HG03135 (cell line): ENCODE measurements around the gene SLC9A1.

Source experiments
- ATAC-seq: cut with Tn5 transposase; IDR thresholded peaks from one replicate; pipeline ENCODE4 v1.9.1; 2021; ENCODE audit warnings: mild to moderate bottlenecking, moderate library complexity; ENCODE audit not compliant: unreplicated experiment

The SLC9A1 gene

GRCh38 chr1:27152004-27152828 is 2.7 kb downstream of the SLC9A1 start:
- ATAC-seq, result no peak

DNA sequence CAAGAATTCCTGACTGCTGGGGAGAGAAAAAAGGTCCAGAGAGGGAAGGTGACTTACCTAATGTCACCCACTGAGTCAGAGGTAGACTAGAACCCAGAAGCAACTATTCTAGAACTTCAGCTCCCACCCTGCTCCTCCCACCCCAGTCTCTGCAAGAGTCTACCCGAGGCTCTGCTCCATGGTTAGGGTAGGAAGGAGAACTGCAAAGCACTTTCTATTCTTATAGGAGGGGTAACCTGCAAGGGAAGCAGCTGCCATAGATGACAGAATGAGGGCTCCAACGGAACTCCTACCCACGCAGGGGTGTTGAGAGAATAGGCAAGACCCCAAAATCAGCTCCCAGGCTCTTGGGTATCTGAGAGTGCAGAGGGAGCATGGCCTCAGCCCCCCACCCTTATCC is 4.3 kb downstream of the SLC9A1 start:
- no peak for ATAC-seq

- ATAC-seq, result no peak
Measured at GRCh38 chr1:27150183-27150582, 4.7 kb downstream of the SLC9A1 start.

DNA sequence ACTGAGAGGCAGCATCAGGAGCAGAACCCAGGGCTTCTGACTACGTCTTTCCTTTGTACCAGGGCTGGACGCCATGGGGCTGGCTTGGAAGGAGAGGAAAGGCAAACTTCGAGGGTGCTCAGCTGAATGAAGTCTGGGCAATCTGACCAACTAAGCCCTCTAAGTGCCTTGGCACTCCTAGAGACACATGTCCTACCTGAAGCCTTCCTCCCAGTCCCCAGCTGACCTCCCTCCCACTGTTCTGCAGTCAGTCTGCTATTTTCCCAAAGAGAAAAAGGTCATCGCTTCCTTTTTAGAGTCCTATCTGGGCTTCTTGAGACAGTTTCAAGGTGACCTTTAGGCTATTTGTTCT is 5.2 kb downstream of the SLC9A1 start:
- ATAC-seq, result no peak

- ATAC-seq, result no peak
Measured at GRCh38 chr1:27149084-27149761, 5.7 kb downstream of the SLC9A1 start.

DNA sequence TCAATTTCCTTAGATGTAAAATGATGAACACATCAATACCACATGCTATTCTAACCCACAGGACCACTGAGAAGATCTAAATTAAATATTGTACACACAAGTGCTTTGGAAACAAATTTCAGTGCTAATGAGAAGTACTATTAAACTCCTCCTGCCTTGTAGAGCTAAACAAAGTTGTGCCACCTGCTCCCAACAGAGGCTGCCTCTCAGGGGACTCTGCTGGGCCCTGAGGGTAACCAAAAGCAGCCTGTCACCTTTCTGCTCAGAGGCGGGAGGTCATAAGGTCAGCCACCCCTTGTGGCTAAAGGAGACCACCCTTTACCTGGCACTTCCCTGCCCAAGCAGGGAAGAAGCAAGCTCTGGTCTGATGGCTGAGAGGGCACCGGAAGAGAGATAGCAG is 6.3 kb downstream of the SLC9A1 start:
- ATAC-seq, result no peak

DNA sequence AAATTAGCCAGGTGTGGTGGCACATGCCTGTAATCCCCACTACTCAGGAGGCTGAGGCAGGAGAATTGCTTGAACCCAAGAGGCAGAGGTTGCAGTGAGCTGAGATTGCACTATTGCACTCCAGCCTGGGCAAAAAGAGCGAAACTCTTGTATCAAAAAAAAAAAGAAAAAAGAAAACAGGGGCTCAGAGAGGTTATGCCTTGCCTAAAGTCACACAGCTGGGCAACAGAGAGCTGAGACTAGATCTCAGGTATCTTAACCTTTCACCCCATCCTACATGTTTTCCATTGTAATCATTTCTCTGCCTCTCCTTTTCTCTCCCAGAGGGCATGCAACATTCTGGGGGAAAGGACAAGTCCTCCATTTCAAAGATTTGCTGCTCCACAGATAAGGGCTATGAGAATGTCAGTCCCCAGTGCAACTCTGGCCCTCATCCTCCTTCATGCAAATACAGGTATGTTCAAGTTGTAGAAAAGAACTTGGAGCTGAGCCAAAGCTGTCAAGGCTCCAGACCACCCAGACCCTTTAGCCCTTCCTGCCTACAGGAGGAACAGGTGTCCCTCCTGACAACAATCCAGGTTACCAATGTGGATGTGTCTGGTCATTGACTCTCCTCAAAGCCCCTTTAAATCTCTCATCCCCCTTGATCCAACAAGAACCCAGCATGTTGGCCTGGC is 6.9 kb downstream of the SLC9A1 start:
- ATAC-seq, result no peak

- ATAC-seq, result no peak
Measured at GRCh38 chr1:27145934-27146354, 9.0 kb downstream of the SLC9A1 start.

- ATAC-seq, result no peak
Measured at GRCh38 chr1:27144920-27145661, 9.8 kb downstream of the SLC9A1 start.

- no peak for ATAC-seq
Measured at GRCh38 chr1:27144049-27144748, 10.7 kb downstream of the SLC9A1 start.

DNA sequence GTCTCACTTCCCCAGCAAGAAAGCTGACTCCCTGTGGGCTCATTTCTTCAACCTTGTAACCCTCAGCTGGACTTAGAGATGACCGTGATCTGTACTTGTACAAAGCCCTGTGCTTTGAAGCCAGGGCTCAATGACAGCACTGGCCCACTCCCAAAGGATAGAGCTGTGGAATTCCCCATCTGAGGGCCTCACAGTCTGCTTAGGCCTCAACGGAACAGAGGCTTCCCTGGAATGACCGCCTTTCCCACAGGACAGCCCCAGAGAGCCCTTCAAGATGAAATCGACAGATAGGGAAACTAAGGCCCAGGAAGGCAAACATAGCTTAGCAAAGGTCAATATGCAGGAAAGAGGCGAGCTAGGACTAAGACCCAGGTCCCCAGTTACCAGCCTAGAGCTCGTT is 11.5 kb downstream of the SLC9A1 start:
- ATAC-seq, result no peak

GRCh38 chr1:27142464-27142863 is 12.5 kb downstream of the SLC9A1 start:
- no peak for ATAC-seq

DNA sequence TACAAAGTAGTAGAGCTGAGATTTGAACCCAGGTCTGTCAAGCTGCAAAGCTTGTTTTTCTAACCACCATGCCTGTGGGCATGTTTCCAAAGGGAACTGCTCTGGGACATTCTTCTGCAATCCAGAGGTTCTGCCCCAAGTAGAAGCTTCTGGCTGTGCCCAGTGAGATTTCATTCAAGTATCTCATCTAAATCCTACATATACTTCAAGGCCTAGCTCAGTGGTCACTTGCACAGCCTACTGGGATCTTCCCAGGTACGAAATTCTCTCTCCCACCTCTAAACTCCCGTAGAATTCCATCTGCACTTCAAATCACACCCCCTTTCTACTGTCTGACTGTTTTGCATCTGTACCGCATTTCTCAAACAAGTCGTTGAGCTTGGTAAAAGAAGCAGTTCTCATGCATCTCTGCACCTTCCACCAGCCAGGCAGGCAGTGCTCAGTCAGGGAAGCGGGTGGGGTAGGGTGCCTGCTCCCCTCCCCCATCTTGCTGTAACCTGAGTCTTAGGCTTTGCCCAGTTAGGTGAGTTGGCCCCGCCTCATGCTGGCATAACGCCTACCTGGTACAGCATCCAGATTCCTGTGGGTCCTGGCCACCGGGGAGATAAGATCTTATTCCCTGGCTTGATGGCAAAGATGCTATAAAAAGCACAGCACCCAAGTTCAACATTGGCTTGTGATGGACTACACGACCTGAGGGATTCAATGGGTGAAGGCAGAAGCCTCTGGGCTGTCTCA is 13.5 kb downstream of the SLC9A1 start:
- no peak for ATAC-seq

DNA sequence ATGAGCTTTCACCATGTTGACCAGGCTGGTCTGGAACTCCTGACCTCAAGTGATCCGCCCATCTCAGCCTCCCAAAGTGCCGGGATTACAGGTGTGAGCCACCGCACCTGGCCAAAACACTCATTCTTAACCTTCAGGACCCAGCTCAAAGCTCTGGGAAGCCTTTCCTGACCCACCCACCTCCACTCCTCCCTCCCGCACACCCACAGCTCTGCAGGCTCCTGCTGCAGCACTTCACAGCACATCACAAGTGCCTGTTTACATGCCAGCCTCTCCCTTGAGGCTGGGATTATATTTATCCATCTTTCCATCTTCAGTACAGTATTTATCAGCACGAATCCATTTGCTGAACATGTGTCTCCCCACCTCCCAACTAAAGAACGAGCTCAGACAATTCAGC is 14.9 kb downstream of the SLC9A1 start:
- ATAC-seq, result no peak

- ATAC-seq, result no peak
Measured at GRCh38 chr1:27138927-27139326, 16.0 kb downstream of the SLC9A1 start.

DNA sequence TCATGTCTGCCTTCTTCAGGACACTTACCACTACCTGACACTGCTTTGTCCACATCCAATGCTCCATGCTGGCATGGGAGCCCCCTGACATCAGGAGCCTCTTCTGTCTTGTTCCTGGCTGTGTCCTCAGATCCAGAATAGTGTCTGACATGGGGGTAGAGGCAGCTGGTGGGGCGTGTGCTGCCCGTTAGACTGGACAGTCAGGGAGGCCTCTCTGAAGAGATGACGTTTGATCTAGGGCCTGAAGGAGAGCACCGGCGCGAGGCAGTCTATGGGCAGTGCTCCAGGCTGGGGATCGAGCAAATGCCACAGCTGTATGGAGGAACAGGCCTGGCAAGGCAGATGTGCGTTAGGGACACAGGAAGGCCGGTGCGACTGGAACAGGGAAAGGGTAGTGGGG is 16.6 kb downstream of the SLC9A1 start:
- ATAC-seq, result no peak

DNA sequence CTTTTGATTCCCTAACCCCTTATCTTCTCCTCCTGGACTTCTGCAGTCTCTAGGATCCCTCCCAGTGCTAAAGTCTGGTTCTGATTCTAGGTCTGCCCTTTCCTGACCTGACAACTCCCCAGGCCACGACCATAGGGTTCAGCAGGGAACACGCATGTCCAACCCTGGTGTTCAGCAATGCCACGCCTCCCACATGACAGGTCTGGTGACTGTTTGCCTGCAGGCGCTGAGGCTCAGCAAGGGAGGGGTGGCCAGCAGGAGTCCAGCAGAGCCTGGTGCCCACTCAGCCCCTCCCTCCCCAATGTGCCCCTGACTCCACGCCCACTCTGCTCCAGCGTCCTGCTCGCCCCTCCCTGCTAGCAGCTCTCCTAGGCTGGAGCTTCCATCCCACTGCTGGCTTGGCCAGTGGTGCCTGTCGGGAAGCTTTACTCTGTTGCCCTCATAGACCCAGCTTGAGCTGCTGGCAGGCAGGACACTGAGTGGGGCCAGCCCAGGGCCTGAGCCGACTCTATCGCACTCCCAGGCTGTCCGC is 17.3 kb downstream of the SLC9A1 start:
- ATAC-seq, result no peak

DNA sequence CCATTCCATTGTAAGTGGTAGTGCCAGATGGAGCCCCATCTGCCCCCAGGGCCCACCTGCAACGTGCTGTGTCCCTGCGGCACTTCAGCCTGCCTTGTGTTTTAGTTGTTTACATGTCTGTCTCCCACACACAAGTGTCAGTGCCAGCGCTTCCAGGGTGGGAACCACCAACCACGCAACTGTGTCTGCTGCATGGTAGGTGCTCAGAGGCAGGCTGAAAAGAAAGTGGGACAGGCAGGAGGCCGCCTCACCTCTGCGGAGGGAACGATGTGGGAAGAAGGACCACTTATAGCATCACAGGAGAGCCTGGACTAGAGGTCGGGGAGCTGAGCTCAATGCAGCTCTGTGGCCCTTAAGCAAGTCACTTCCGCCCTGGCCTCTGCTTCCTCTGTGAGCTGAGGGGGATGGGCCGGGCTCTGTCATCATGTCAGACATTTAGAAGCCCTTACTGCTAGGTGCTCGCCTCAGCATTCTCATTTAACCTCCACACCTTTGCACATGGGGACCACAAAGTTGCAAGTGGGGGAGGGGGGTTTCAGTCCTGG is 17.9 kb downstream of the SLC9A1 start:
- no peak for ATAC-seq

GRCh38 chr1:27136236-27136551 is 18.7 kb downstream of the SLC9A1 start:
- ATAC-seq, result no peak
